Esophagus squamous epithelium (tissue), 5 donors: ENCODE data around the gene AAR2. TPM values are rescaled to one million over a fixed set of nuclear protein-coding genes. Genes with fewer than 3 reads are reported as not detected.

Experiments
- DNase-seq: peaks from one replicate; lab custom pipeline; 2025; lab: John Stamatoyannopoulos, UW
- H3K27ac ChIP-seq, 4 donors: fragments of 200-600 bp; sonication (generic); one replicate each; pipeline ENCODE4 v1.5.1; 2016 to 2019; ENCODE audit warnings: mild to moderate bottlenecking in 1 of 4
- H3K27me3 ChIP-seq, 4 donors: fragments of 200-600 bp; sonication (generic); 1 replicate in 3 of 4; 2 replicates in 1 of 4; pipeline versions ENCODE4 v1.5.1 to v1.6.0; 2017 to 2021; ENCODE audit warnings: antibody characterized with exemption in 1 of 4
- H3K36me3 ChIP-seq, 3 donors: fragments of 200-600 bp; sonication (generic); one replicate each; pipeline ENCODE4 v1.5.1; 2016 to 2019
- H3K4me1 ChIP-seq, 3 donors: fragments of 200-600 bp; sonication (generic); one replicate each; pipeline ENCODE4 v1.5.1; 2017 to 2019
- H3K4me3 ChIP-seq, 4 donors: fragments of 200-600 bp; sonication (generic); 1 replicate in 3 of 4; 2 replicates in 1 of 4; pipeline ENCODE4 v1.5.1; 2016 to 2019; ENCODE audit warnings: mild to moderate bottlenecking in 2 of 4, moderate library complexity in 1 of 4
- H3K9me3 ChIP-seq, 3 donors: fragments of 200-600 bp; sonication (generic); one replicate each; pipeline ENCODE4 v1.5.1; 2016 to 2019
- POLR2A ChIP-seq, 4 donors: fragments of 450-650 bp; IDR thresholded peaks; one replicate each; pipeline ENCODE4 v1.6.1; 2017; ENCODE audit warnings: antibody characterized with exemption in 4 of 4, mild to moderate bottlenecking in 4 of 4, moderate library complexity in 3 of 4
- WGBS, 2 donors: methylation state at CpG; one replicate each; pipeline ENCODE4 v1.1.5; 2018; 5-methylcytosine and 5-hydroxymethylcytosine counted together
- intact Hi-C: fragments of 100-400 bp; cut with DNase I; formaldehyde crosslinking; loops from one replicate; pipeline ENCODE4 v1.15.0; 2022
- total RNA-seq, 4 donors: library from RNA; depleted of rRNA; stranded (reverse); fragments of >200 nt; gene quantifications; one replicate each; pipeline ENCODE4 v1.1.0, GENCODE V29; 2016
- TF ChIP-seq, protein P1 (sequence below), 6 experiments: fragments of 450-650 bp in 4 of 6; fragments of 200-600 bp in 2 of 6; sonication (generic) in 2 of 6; IDR thresholded peaks; one replicate each; pipeline ENCODE4 v1.5.1; 2016 to 2019; ENCODE audit warnings: antibody characterized with exemption in 6 of 6, mild to moderate bottlenecking in 4 of 6, moderate library complexity in 4 of 6
- donor health status: DM: yes; HTN: yes; CAD: no.

Gene AAR2
- total RNA-seq, 4 donors from 2014 or later = 13.8 to 27.5 (median 16.5) TPM

DNA sequence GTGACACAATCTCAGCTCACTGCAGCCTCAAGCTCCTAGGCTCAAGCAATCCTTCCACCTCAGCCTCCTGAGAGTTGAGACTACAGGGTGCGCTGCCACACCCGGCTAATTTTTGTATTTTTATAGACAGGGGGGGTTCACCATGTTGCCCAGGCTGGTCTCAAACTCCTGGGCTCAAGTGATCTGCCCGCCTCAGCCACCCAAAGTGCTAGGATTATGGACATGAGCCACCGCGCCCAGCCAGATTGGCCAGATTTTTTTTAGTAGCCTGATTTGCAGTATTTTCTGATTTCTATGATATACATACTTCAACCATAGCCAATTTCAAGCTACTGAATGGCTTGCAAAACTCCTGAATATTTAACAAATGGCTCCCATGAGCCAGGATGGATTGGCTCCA is 48.5 kb downstream of the AAR2 start:
- WGBS, 2 donors = 89 to 96% methylated on average over 5 of the region's 5 CpGs
- intact Hi-C loops = no loop called here

DNA sequence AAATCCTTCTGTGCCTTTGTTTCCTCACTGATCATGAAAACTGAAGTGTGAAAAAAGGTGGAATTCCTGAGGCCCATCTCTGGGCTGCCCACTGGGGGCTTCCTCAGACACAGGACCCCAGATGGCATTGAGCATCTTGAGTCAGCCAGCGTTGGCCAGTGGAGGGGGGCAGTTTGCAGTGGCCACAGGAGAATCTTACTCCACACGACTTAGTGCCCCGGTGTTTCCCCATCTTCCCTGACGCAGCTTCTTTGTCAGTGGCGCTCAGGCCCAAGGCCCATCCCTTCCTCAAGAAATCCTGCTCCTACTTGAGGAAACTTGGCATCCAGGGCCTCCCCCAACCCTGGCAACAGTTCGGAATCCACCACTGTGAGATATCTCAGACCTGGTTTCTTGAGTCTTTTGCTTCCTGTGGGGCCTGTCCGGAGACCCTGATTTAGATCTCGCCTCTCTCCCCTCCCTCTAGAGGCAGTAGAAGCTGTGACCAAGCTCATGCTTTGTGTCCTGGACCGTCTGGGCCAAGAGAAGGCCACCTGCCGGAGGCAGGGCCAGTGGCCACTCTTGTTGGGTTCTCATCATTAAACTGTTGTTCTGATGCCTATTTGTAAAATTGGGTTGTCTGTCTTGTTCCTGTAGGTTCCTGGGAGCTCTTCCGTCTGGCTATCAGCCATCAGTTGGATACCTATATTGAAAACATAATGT is 49.6 kb downstream of the AAR2 start:
- H3K4me3 ChIP-seq = no peak overlapping the region
- WGBS, 2 donors = 74 to 78% methylated on average over 11 of the region's 11 CpGs
- intact Hi-C loops = no loop called here
- no peaks in the 10 kb centered on the region for H3K4me1 ChIP-seq
- H3K9me3 ChIP-seq = no peaks in the 10 kb centered on the region
- H3K36me3 ChIP-seq = no peaks in the 10 kb centered on the region
- no peak for DNase-seq
- H3K27ac ChIP-seq = no peak overlapping the region
- peaks cover 0 to 49% (median 0%) of the 10 kb centered on the region in 4 donors for H3K27me3 ChIP-seq
- TF ChIP-seq, protein P1, sequence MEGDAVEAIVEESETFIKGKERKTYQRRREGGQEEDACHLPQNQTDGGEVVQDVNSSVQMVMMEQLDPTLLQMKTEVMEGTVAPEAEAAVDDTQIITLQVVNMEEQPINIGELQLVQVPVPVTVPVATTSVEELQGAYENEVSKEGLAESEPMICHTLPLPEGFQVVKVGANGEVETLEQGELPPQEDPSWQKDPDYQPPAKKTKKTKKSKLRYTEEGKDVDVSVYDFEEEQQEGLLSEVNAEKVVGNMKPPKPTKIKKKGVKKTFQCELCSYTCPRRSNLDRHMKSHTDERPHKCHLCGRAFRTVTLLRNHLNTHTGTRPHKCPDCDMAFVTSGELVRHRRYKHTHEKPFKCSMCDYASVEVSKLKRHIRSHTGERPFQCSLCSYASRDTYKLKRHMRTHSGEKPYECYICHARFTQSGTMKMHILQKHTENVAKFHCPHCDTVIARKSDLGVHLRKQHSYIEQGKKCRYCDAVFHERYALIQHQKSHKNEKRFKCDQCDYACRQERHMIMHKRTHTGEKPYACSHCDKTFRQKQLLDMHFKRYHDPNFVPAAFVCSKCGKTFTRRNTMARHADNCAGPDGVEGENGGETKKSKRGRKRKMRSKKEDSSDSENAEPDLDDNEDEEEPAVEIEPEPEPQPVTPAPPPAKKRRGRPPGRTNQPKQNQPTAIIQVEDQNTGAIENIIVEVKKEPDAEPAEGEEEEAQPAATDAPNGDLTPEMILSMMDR (IDR thresholded peaks at IDR 0.05) = no peak
- no peak for TF ChIP-seq POLR2A (IDR thresholded peaks at IDR 0.05)

More for the DNA sequence above, 48.5 kb downstream of the AAR2 start:
- Histone ChIP-seq H3K27me3 (peaks cover 0 to 61% (median 0%) of the 10 kb centered on the region in 4 donors), H3K9me3 (no peaks in the 10 kb centered on the region), H3K36me3 (no peaks in the 10 kb centered on the region), H3K4me1 (no peaks in the 10 kb centered on the region), H3K4me3 (no peak overlapping the region), H3K27ac (no peak overlapping the region)
- no peak for TF ChIP-seq POLR2A (IDR thresholded peaks at IDR 0.05)
- TF ChIP-seq, protein P1 (IDR thresholded peaks at IDR 0.05) = no peak
- no peak for DNase-seq

DNA sequence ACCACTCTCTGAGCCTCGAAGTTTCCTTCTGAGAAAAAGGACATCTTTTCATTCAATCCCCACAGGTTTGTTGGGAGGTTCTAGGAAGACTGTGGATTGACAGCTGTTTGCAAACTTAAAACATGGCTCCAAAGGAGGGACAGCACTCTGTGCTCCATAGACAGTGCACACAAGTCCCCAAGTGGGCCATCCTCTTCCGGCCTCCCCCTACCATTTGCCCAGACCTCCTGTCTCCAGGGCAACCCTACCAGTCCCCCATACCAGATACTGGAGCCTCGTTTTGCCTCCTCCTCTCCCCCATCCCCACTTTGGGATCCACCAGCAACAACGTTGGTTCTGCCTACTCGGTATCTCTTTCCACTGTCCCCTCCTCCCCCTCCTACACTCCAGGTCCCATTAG is 61.4 kb downstream of the AAR2 start:
- no peaks in the 10 kb centered on the region for H3K36me3 ChIP-seq
- DNase-seq = no peak
- intact Hi-C loops = no loop called here
- no peaks in the 10 kb centered on the region for H3K9me3 ChIP-seq
- 44 to 49% methylated on average over 5 of the region's 5 CpGs for WGBS, 2 donors
- no peak overlapping the region for H3K4me3 ChIP-seq
- no peak for TF ChIP-seq POLR2A (IDR thresholded peaks at IDR 0.05)
- TF ChIP-seq, protein P1 (IDR thresholded peaks at IDR 0.05) = no peak
- no peak overlapping the region for H3K27ac ChIP-seq
- H3K27me3 ChIP-seq = peaks cover 0 to 94% (median under 1%) of the 10 kb centered on the region in 4 donors
- H3K4me1 ChIP-seq = no peaks in the 10 kb centered on the region

DNA sequence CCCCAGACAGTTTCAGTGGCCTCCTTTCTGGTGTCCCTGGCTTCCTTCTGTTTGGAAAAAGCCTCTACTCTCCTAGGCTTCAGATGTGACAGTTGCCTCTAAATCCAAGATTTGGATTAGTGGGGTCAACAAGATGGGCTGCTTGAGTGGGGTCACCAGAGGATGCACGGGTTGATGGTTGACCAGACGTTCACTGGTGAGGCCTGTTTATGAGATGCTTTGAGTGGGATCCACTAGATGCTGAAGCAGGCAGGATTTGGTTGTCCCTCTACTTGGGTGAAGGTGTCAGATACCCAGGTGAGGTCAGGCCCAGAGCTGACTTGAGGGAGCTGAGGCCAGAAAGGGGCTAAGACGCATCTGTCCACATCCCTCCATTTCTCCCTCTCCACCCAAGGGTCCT is 61.8 kb downstream of the AAR2 start:
- TF ChIP-seq, protein P1 (IDR thresholded peaks at IDR 0.05) = no peak
- no peak for TF ChIP-seq POLR2A (IDR thresholded peaks at IDR 0.05)
- no peaks in the 10 kb centered on the region for H3K4me1 ChIP-seq
- H3K4me3 ChIP-seq = no peak overlapping the region
- intact Hi-C loops = no loop called here
- DNase-seq = no peak
- H3K36me3 ChIP-seq = no peaks in the 10 kb centered on the region
- H3K9me3 ChIP-seq = no peaks in the 10 kb centered on the region
- H3K27me3 ChIP-seq = peaks cover 0 to 96% (median 3%) of the 10 kb centered on the region in 4 donors
- 73 to 89% methylated on average over 3 of the region's 3 CpGs for WGBS, 2 donors
- H3K27ac ChIP-seq = no peak overlapping the region

DNA sequence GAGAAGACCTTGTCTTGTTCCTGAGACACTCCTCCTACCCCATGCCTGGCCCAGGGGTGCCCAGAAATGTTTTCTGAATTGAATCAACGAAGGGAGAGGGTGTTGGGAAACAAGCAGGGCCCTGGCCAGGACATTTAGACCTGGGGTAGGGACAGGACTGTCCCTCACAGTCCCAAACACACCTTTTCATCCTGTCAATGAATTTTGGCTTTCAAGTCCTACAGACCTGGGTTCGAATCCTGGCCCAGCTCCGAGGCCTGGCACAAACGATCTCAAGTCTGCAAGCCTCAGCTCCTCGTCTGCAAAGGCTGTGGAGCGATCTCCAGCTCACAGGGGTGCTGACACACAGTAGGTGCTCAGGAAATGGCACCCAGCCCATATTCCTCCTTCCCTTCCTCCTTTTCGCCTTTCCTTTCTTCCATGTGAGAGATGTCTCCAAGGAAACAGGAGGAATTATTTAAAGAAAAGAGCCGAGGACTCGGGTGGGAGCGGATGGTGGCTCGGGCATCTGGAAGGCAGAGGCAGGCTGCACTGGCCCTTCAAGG is 62.6 kb downstream of the AAR2 start:
- Histone ChIP-seq H3K4me3 (no peak overlapping the region), H3K27ac (no peak overlapping the region), H3K9me3 (no peaks in the 10 kb centered on the region), H3K27me3 (peaks cover 0 to 96% (median 6%) of the 10 kb centered on the region in 4 donors), H3K36me3 (no peaks in the 10 kb centered on the region), H3K4me1 (no peaks in the 10 kb centered on the region)
- no peak for TF ChIP-seq POLR2A (IDR thresholded peaks at IDR 0.05)
- TF ChIP-seq, protein P1 (IDR thresholded peaks at IDR 0.05) = no peak
- WGBS, 2 donors = 64 to 67% methylated on average over 6 to 8 of the region's 11 CpGs
- no peak for DNase-seq
- intact Hi-C loops = no loop called here
